ENCODE measurements around the gene ASIC3.
"Not testable (repeated sequence)": the region's sequence is repeated elsewhere in the genome, so short reads cannot be mapped to it uniquely, and the experiment has no call there.

Gene ASIC3

DNA sequence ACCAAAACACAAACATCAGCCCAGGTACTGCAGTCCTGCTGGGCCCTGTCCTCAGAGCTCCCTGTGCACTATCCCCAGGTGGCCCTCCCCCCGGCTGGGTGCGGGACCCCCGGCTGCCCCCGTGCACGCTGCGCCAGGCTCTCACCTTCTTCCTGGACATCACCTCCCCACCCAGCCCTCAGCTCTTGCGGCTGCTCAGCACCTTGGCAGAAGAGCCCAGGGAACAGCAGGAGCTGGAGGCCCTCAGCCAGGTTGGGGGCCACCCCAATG is 38.4 kb upstream of the ASIC3 start:
- no peak for DNase-seq (ENCODE audit: low spot score)
- H3K4me3 ChIP-seq: no peak overlapping the region

DNA sequence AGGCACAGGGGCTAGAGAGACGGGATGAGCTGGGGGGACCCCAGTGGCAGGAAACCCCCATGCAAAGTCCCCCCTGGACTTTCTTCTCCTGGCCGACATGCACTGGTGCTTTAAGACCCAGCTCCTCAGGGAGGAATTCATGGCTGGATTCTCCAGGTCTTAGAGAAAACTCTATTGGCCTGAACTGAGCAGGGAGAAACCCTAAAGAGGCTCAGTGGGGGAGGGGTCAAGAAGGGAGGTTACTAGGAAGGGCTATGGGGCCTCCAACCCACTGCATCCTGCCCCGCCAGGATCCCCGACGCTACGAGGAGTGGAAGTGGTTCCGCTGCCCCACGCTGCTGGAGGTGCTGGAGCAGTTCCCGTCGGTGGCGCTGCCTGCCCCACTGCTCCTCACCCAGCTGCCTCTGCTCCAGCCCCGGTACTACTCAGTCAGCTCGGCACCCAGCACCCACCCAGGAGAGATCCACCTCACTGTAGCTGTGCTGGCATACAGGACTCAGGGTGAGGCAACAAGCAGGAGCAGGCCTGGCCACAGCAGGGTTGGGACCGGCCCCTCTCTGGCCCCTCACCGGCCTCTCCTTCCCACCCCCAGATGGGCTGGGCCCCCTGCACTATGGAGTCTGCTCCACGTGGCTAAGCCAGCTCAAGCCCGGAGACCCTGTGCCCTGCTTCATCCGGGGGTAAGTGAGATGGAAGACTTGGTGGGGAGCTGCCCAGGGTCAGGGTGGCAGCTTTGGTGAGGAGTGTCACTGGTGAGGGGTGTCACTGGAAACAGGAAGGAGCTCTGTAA is 37.8 kb upstream of the ASIC3 start:
- Histone ChIP-seq H3K4me3 (no peak overlapping the region), H3K27ac (peak overlapping the region in 1 of 2 donors; percentile 54)
- TF ChIP-seq CTCF (IDR thresholded peaks at IDR 0.05): no peak
- no peak for DNase-seq (ENCODE audit: low spot score)

More for the DNA sequence above, 38.4 kb upstream of the ASIC3 start:
- no peak for TF ChIP-seq CTCF (IDR thresholded peaks at IDR 0.05)
- no peak overlapping the region for H3K27ac ChIP-seq

GRCh38 chr7:151011097-151011409 is 37.3 kb upstream of the ASIC3 start:
- no peak for DNase-seq (ENCODE audit: low spot score)
- Histone ChIP-seq H3K27ac (no peak overlapping the region), H3K4me3 (no peak overlapping the region)
- TF ChIP-seq CTCF (IDR thresholded peaks at IDR 0.05): no peak

DNA sequence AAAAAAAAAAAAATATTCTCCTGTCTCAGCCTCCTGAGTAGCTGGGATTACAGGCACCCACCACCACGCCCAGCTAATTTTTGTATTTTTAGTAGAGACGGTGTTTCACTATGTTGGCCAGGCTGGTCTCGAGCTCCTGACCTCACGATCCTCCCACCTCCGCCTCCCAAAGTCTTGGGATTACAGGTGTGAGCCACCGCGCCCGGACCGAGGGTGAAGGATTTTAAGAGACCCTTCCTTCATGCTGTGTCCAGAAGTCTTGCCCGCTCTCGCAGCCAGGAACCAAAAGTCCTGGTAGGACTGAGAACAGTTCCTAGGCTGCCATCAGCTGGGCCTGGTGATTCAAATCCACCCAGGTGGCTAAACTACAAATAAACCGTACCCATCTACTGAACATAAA is 36.7 kb upstream of the ASIC3 start:
- H3K4me3 ChIP-seq; DNase-seq (ENCODE audit: low spot score); H3K27ac ChIP-seq: not testable (repeated sequence)

DNA sequence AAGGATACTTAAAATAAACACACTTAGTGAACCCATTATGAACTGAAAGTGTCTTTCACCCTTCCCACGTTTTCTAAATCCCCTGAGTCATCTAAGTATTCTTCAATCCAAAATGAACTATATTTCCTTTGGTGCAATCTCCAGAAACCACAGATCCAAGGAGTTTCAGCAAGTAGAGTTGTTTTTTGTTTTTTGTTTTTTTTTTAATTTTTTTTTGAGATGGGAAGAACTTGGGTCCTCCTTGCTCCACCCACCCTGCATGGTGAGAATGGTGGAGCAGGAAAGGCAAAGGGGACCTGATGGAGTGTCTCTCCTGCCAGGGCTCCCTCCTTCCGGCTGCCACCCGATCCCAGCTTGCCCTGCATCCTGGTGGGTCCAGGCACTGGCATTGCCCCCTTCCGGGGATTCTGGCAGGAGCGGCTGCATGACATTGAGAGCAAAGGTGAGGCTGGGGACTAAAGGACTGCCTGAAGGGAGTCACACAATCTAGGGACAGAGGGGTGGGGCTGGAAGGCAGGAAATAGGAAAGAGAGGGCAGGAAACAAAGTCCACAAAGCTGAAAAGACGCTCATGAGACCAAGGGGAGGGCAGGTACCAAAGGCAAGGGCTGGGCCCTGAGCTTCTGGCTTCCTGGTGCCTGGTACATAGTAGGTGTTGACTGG is 36.2 kb upstream of the ASIC3 start:
- DNase-seq (ENCODE audit: low spot score): no peak
- H3K4me3 ChIP-seq: no peak overlapping the region
- TF ChIP-seq CTCF (IDR thresholded peaks at IDR 0.05): no peak
- H3K27ac ChIP-seq: no peak overlapping the region

GRCh38 chr7:151012911-151013347 is 35.4 kb upstream of the ASIC3 start:
- Histone ChIP-seq H3K4me3 (peak overlapping the region; percentile 64), H3K27ac (no peak overlapping the region)
- no peak for DNase-seq (ENCODE audit: low spot score)

DNA sequence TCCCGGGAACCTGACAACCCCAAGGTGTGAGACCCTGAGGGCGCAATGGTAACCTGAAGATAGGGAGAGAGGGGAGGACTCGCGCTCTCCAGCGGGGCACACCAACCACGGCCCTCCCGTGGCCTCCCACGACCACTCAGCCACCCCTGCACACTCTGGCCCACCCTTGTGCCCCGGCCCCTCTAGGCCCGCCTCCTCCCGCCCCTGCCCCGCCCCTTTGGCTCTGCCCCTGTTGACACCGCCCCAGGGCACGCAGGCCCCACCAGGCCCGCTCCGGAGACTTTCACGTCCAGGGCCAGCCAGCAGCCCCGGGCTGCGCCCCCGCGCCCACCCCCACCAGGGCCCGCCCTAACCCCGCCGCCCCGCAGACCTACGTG is 35.0 kb upstream of the ASIC3 start:
- Histone ChIP-seq H3K4me3 (peak overlapping the region; percentile 64), H3K27ac (no peak overlapping the region)
- no peak for TF ChIP-seq CTCF (IDR thresholded peaks at IDR 0.05)
- DNase-seq (ENCODE audit: low spot score): no peak

More at GRCh38 chr7:151012911-151013347, 35.4 kb upstream of the ASIC3 start:
- peak; percentile 27 for TF ChIP-seq CTCF (IDR thresholded peaks at IDR 0.05)

Data from coronary artery (tissue), 2 donors.